Measurements from ENCODE around the gene EVL.
A peak's percentile ranks its signal among the peaks of the same experiment; 100 is the strongest.
"Not testable (repeated sequence)": the region's sequence is repeated elsewhere in the genome, so short reads cannot be mapped to it uniquely, and the experiment has no call there.

The EVL gene

GRCh38 chr14:100156776-100157175 is 91.6 kb downstream of the EVL start:
- no peak overlapping the region for H3K4me3 ChIP-seq
- TF ChIP-seq CTCF (IDR thresholded peaks at IDR 0.05) = no peak
- H3K4me1 ChIP-seq = peaks cover 0 to 27% (median 14%) of the 10 kb centered on the region in 4 donors
- no peak for DNase-seq
- no peaks in the 10 kb centered on the region for H3K36me3 ChIP-seq
- H3K27me3 ChIP-seq = peaks cover 0 to 63% of the 10 kb centered on the region in 2 donors
- H3K9me3 ChIP-seq = peaks cover 0 to 12% (median 10%) of the 10 kb centered on the region in 3 donors
- intact Hi-C loops (cut with DNase I; ENCODE audit: low total_unique reads) = no loop called here
- no peak overlapping the region for H3K27ac ChIP-seq

- H3K27ac ChIP-seq; H3K36me3 ChIP-seq; H3K4me3 ChIP-seq; intact Hi-C loops (cut with DNase I; ENCODE audit: low total_unique reads); DNase-seq: not testable (repeated sequence)
- peaks cover 0 to 67% of the 10 kb centered on the region in 2 donors for H3K27me3 ChIP-seq
- H3K9me3 ChIP-seq = peaks cover 0 to 12% (median 10%) of the 10 kb centered on the region in 3 donors
- peaks cover 0 to 27% (median 14%) of the 10 kb centered on the region in 4 donors for H3K4me1 ChIP-seq
Measured at GRCh38 chr14:100157548-100158232, 92.5 kb downstream of the EVL start.

GRCh38 chr14:100158566-100159093 is 93.4 kb downstream of the EVL start:
- no peak overlapping the region for H3K27ac ChIP-seq
- intact Hi-C loops (cut with DNase I; ENCODE audit: low total_unique reads) = no loop called here
- peak overlapping the region; percentile 23 to 40 for H3K4me3 ChIP-seq
- DNase-seq = no peak
- H3K27me3 ChIP-seq = peaks cover 0 to 67% of the 10 kb centered on the region in 2 donors
- TF ChIP-seq CTCF (IDR thresholded peaks at IDR 0.05) = no peak
- no peaks in the 10 kb centered on the region for H3K36me3 ChIP-seq
- peaks cover 0 to 12% (median 10%) of the 10 kb centered on the region in 3 donors for H3K9me3 ChIP-seq
- peaks cover 0 to 27% (median 14%) of the 10 kb centered on the region in 4 donors for H3K4me1 ChIP-seq

GRCh38 chr14:100159094-100159864 is 94.1 kb downstream of the EVL start, which contains the start of gene DEGS2:
Gene DEGS2 (minus strand): TSS chr14:100159645. CDS start chr14:100159587, 58 bp downstream.
- Histone ChIP-seq H3K36me3 (no peaks in the 10 kb centered on the region), H3K9me3 (peaks cover 0 to 10% (median 9%) of the 10 kb centered on the region in 3 donors), H3K27me3 (peaks cover 0 to 67% of the 10 kb centered on the region in 2 donors), H3K27ac (no peak within 1 kb of the TSS), H3K4me3 (peak within 1 kb of the TSS; percentile 23 to 40), H3K4me1 (peaks cover 0 to 27% (median 14%) of the 10 kb centered on the region in 4 donors)
- intact Hi-C loops (cut with DNase I; ENCODE audit: low total_unique reads) = no loop called here
- DNase-seq = no peak
- TF ChIP-seq CTCF (IDR thresholded peaks at IDR 0.05) = no peak

GRCh38 chr14:100159865-100160533 is 94.8 kb downstream of the EVL start:
- H3K4me1 ChIP-seq = peaks cover 0 to 27% (median 14%) of the 10 kb centered on the region in 4 donors
- intact Hi-C loops (cut with DNase I; ENCODE audit: low total_unique reads) = no loop called here
- peaks cover 0 to 2% (median 1%) of the 10 kb centered on the region in 3 donors for H3K9me3 ChIP-seq
- no peak for TF ChIP-seq CTCF (IDR thresholded peaks at IDR 0.05)
- H3K27me3 ChIP-seq = peaks cover 0 to 59% of the 10 kb centered on the region in 2 donors
- no peak overlapping the region for H3K27ac ChIP-seq
- DNase-seq = no peak
- peak overlapping the region; percentile 23 to 40 for H3K4me3 ChIP-seq
- no peaks in the 10 kb centered on the region for H3K36me3 ChIP-seq

Measured in tibial artery (tissue), 4 donors.